ENCODE measurements around the gene ZNF92.
"Not testable (repeated sequence)": the region's sequence is repeated elsewhere in the genome, so short reads cannot be mapped to it uniquely, and the experiment has no call there.

ZNF92 gene

GRCh38 chr7:65423286-65423685, 49.6 kb downstream of the ZNF92 start:
- not testable (repeated sequence) for DNase-seq (ENCODE audit: low read depth, low spot score)

GRCh38 chr7:65429642-65430343, 56.1 kb downstream of the ZNF92 start:
- DNase-seq (ENCODE audit: low read depth, low spot score): no peak

DNA sequence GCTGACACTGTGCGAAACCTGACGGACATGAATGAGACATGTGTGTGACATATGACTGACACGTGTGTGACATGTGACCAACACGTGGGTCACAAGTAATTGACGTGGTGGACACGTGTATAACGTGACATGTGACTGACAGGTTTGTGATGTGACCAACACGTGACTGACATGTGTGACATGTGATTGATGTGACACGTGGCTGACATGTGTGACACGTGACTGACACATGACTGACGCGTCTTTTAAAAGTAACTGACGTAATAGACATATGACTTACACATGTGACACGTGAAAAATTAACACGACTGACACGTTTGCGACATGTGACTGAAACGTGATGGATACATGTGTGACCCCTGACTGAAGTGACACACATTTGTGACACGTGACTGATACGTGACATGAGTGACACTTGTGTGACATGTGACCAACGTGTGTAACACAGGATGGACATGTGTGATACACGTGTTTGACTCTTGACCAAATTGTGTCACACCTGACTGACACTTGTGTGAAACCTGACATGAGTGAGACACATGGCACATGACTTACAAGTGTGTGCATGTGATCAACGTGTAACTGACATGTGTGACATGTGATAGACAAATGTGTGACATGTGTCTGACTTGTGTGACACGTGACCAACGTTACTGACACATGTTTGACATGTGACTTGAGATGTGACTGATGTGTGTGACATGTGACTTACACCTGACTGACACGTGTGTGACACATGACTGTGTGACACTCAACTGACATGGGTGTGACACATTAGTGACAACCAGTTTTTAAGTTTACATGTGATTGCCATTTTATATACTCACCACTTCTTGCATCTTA, 56.9 kb downstream of the ZNF92 start:
- DNase-seq (ENCODE audit: low read depth, low spot score): no peak

DNA sequence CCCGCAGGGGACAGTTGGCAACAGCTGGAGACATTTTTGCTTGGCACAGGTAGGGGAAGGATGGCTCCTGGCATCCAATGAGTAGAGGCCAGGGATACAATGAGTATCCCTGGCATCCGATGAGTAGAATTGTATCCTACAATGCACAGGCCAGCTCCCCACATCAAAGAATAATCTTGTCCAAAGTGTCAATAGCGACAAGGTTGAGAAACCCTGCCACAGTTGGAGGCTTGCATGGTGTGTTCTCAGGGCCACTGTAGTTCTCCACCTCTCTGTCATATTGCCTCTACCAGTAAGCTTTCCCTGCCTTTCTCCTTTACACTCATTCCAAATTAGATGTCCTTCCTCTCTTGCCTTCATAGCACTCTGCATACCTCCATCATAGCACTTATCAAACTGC, 60.7 kb downstream of the ZNF92 start:
- DNase-seq (ENCODE audit: low read depth, low spot score): no peak

DNA sequence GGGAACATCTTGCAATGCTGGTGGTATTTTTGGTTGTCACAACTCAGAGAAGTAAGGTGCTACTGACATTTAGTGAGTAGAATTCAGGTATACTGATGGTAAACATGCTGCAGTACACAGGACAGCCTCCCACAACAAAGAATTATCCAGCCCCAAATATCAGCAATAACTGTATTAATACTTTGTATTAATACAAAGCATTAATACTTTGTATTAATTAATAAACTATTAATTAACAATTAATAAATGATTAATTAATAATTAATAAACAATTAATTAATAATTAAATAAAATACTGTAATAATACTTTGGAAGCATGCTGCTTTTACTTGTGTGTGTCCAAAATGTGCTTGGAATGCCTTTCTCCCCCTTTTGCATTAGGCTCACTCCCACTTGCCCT, 62.5 kb downstream of the ZNF92 start:
- DNase-seq (ENCODE audit: low read depth, low spot score): no peak

GRCh38 chr7:65438598-65438997, 64.9 kb downstream of the ZNF92 start:
- no peak for DNase-seq (ENCODE audit: low read depth, low spot score)

DNA sequence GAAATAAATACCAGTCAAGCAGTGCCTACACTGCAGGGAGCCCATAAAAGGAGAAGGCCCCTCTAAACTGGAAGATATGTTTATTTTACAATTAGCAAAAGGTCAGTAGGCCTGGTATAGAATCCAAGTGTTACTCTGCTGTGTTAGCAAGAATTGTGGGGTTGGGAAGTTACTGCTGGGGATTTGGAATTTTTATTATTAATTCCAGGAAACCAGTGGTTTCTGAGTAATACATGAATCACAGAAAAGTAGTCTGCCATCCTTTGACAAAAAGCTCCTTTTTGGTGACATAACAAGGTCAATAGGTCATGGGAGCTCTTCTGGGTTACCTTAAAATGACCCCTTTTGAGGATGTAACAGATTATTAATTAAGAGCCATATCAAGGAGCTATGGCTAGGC, 67.4 kb downstream of the ZNF92 start:
- no peak for DNase-seq (ENCODE audit: low read depth, low spot score)

- DNase-seq (ENCODE audit: low read depth, low spot score): no peak
Observed at GRCh38 chr7:65444205-65444842, 70.7 kb downstream of the ZNF92 start.

DNA sequence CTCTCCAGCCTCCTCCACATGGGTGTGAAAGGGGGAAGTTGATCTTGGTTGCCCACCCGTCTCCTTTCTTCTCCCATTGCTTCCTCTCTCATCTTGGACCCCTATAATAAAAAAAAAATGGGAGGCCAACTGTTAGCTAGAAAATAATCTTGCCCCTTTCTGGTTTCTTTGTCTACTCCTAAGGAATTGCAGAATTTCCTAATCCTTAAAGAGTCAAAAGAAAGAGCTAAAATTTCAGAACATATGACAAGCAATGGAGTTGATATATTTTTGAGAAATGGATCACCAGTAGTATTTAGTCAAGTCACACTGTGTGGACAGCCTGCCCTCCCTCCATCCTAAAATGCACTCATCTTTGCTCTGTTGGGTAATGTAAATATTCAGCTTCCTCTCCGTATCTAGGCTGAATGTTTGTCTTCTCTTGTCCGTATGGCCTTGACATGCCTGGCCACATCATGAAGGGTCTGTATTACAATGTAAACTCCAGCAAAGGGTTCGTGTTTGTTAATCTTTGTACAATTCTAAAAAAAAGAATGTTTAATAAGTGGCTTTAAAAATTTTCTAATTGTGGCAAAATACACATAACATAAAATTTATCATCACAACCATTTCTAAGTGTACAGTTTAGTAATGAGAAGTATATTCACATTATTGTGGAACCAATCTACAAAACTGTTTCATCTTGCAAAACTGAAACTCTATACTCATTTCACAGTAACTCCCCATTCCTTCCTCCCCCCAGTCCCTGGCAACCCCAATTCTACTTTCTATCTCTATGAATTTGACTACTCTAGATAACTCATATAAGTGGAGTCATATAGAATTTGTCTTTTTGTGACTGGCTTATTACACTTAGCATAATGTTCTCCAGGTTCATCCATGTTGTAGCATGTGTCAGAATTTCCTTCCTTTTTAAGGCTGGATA, 71.5 kb downstream of the ZNF92 start:
- no peak for DNase-seq (ENCODE audit: low read depth, low spot score)

DNA sequence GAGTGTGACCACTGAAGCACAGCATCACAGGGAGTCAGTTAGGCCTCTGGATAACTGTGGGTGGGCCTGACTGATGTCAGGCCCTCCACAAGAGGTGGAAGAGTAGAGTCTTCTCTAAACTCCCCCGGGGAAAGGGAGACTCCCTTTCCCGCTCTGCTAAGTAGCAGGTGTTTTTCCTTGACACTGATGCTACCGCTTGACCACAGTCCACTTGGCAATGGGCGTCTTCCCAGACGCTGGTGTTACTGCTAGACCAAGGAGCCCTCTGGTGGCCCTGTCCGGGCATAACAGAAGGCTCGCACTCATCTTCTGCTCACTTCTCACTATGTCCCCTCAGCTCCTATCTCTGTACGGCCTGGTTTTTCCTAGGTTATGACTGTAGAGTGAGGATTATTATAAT, 73.4 kb downstream of the ZNF92 start:
- DNase-seq (ENCODE audit: low read depth, low spot score): not testable (repeated sequence)

DNA sequence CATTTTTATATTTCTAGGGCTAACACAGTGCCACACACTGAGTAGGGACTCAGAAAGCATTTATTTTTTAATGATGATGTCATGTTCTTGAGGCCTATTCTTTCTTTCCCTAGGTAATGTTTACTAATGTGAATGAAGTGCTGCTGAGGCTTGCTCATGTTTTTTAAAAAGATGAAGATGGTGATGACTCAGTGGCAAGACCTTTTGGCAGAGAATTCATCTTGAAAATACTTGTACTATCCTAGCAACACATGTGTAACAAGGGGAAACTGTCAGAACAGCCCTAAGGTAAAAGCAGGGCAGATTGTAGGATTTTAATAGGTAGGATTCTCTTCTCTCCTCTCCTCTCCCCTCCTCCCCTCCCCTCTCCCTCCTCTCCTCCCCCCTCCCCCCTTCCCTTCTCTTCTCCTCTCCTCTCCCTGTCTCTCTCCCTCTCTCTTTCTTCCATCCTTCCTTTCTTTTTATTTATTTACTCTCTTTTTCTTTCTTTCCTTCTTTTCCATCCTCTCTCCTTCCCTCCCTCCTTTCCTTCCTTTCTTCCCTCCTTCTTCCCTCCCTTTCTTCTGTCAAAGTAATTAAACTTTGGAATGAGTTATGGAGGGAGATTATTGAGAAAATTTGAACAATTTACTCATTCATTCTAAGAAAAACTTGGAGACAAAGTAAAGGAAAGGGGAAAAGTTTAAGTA, 75.3 kb downstream of the ZNF92 start:
- DNase-seq (ENCODE audit: low read depth, low spot score): no peak

DNA sequence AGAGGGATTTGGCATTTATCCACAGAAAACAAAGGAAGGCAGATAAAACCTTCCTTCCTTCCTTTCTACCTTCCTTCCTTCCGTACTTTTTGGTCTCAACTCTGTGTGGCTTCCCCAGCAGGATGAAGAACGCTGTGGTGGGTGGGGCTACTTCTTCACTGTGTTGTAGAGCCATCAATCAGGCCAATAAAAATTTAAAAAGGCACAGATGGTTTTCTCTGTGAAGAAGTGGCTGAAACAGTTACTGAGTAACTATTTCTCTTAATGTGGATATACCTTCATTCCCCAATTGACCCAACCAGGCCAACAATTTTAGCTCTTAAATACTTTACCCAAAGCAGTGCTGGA, 75.8 kb downstream of the ZNF92 start:
- DNase-seq (ENCODE audit: low read depth, low spot score): no peak

Data from activated CD4-positive, CD25-positive, alpha-beta regulatory T cell treated with anti-CD3 and anti-CD28 coated beads, Interleukin-2, amount 50 U/mL, for 16 hours (primary cell).